K562 (cell line): ENCODE results near the gene EMX2. TPM values are rescaled to one million over a fixed set of nuclear protein-coding genes. Genes with fewer than 3 reads are reported as not detected.

ENCODE experiments used
- CREB1 ChIP-seq, 2 experiments: sonication (generic) in 1 of 2; formaldehyde crosslinking in 1 of 2; IDR thresholded peaks; 2 replicates each; pipeline versions ENCODE4 v1.6.1 to v1.8.0; 2012 to 2022; ENCODE audit warnings: inconsistent platforms in 1 of 2, mild to moderate bottlenecking in 1 of 2, missing genetic modification reagents in 1 of 2, moderate library complexity in 1 of 2
- E2F5 ChIP-seq: sonication (generic); formaldehyde crosslinking; IDR thresholded peaks from 2 replicates; pipeline ENCODE4 v1.8.0; 2022; ENCODE audit warnings: mild to moderate bottlenecking, missing genetic modification reagents
- FOXJ2 ChIP-seq: fragments of 200-800 bp; sonication (Bioruptor generic); IDR thresholded peaks from 2 replicates; pipeline ENCODE4 v1.6.1; 2016; ENCODE audit warnings: missing genetic modification characterization, missing compliant biosample characterization
- FOXP4 ChIP-seq: sonication (generic); formaldehyde crosslinking; IDR thresholded peaks from 2 replicates; pipeline ENCODE4 v1.8.0; 2022; ENCODE audit warnings: mild to moderate bottlenecking, missing genetic modification reagents, borderline replicate concordance
- IRF2 ChIP-seq: sonication (generic); formaldehyde crosslinking; IDR thresholded peaks from 2 replicates; pipeline ENCODE4 v1.8.1; 2022; ENCODE audit warnings: mild to moderate bottlenecking, missing genetic modification reagents
- PHF8 ChIP-seq: fragments of 200-600 bp; sonication (generic); IDR thresholded peaks from 2 replicates; pipeline ENCODE4 v1.6.1; 2012; ENCODE audit warnings: mixed run types, mild to moderate bottlenecking, inconsistent platforms, low read length, moderate library complexity, borderline replicate concordance
- REST ChIP-seq, 2 experiments: fragments of 450-650 bp; formaldehyde crosslinking in 1 of 2; IDR thresholded peaks; 2 replicates each; pipeline versions ENCODE4 v1.4.0 to v1.6.1; 2014 to 2020; ENCODE audit warnings: mild to moderate bottlenecking in 2 of 2, borderline replicate concordance in 1 of 2, low read depth in 1 of 2
- SRSF1 ChIP-seq: fragments of 200-400 bp; formaldehyde crosslinking; IDR thresholded peaks from 2 replicates; pipeline ENCODE4 v1.6.1; 2017; ENCODE audit warnings: mild to moderate bottlenecking, low read depth, low read length, moderate library complexity
- ZBTB43 ChIP-seq: sonication (generic); formaldehyde crosslinking; IDR thresholded peaks from 2 replicates; pipeline ENCODE4 v1.8.0; 2023; ENCODE audit warnings: mild to moderate bottlenecking, missing genetic modification reagents
- ZNF224 ChIP-seq: sonication (generic); formaldehyde crosslinking; IDR thresholded peaks from 2 replicates; pipeline ENCODE4 v1.8.0; 2022; ENCODE audit warnings: mild to moderate bottlenecking, missing genetic modification reagents
- polyA plus RNA-seq, 8 experiments: library from polyadenylated mRNA; depleted of rRNA in 4 of 8; stranded (reverse) in 5 of 8; unstranded in 3 of 8; fragments of >200 nt; fragmentation: Nextera tagmentation in 2 of 8; fragmentation: Illumina TruSeq in 1 of 8; extraction: Ambion mirVana in 2 of 8; extraction: Trizol in 1 of 8; gene quantifications; 2 replicates each; pipeline versions ENCODE4 v1.2.1 to v1.2.3, GENCODE V29; 2011 to 2014; ENCODE audit warnings: inconsistent platforms in 1 of 8, missing spikeins in 1 of 8
- total RNA-seq, 7 experiments: library from RNA; depleted of rRNA in 6 of 7; stranded (reverse); fragments of >200 nt in 6 of 7; fragmentation: Illumina TruSeq in 2 of 7; extraction: Trizol in 2 of 7; gene quantifications; 2 replicates each; pipeline versions ENCODE4 v1.2.1 to v1.2.3, GENCODE V29; 2011 to 2021; ENCODE audit warnings: low replicate concordance in 1 of 7

The EMX2 gene
- total and polyA plus RNA-seq, 9 of the 15 experiments (the other 6 are each of a cell fraction or from before 2014, with no cell fraction given) = not detected

- TF ChIP-seq SRSF1 = no peak
- TF ChIP-seq REST (IDR thresholded peaks at IDR 0.05; ENCODE audit: borderline replicate concordance) = no peak
- TF ChIP-seq REST (CRISPR knock-in tag; IDR thresholded peaks at IDR 0.05; ENCODE audit: low read depth) = no peak
- no peak for TF ChIP-seq CREB1 (IDR thresholded peaks at IDR 0.05)
- TF ChIP-seq CREB1 (CRISPR knock-in tag; IDR thresholded peaks at IDR 0.05) = no peak
- TF ChIP-seq IRF2 (CRISPR knock-in tag) = no peak
- no peak for TF ChIP-seq ZBTB43 (CRISPR knock-in tag)
- no peak for TF ChIP-seq FOXP4
- no peak for TF ChIP-seq ZNF224 (CRISPR knock-in tag)
- TF ChIP-seq FOXJ2 (tag) = no peak
- TF ChIP-seq PHF8 = no peak
- TF ChIP-seq E2F5 (CRISPR knock-in tag) = no peak
Measured at GRCh38 chr10:117541405-117541908, 1.1 kb upstream of the EMX2 start (continued).
